Parathyroid adenoma (tissue), 2 donors: Measurements from ENCODE around the gene FAM227B.

Source experiments
- H2AFZ ChIP-seq: fragments of 300-600 bp; sonication (generic); one replicate; pipeline ENCODE4 v1.7.0; 2017; ENCODE audit warnings: antibody characterized with exemption, mild to moderate bottlenecking
- H3K27ac ChIP-seq: fragments of 300-600 bp; sonication (generic); one replicate; pipeline ENCODE4 v1.7.0; 2017
- H3K27me3 ChIP-seq: fragments of 300-600 bp; sonication (generic); one replicate; pipeline ENCODE4 v1.7.0; 2017; ENCODE audit warnings: low read length; ENCODE audit not compliant: control insufficient read depth, insufficient read depth
- H3K36me3 ChIP-seq: fragments of 300-600 bp; sonication (generic); one replicate; pipeline ENCODE4 v1.7.0; 2017; ENCODE audit warnings: low read length; ENCODE audit not compliant: control insufficient read depth, insufficient read depth
- H3K4me1 ChIP-seq: fragments of 300-600 bp; sonication (generic); one replicate; pipeline ENCODE4 v1.7.0; 2017; ENCODE audit warnings: control low read depth
- H3K4me2 ChIP-seq: fragments of 300-600 bp; sonication (generic); one replicate; pipeline ENCODE4 v1.7.0; 2017; ENCODE audit warnings: low read length
- H3K4me3 ChIP-seq: fragments of 300-600 bp; sonication (generic); one replicate; pipeline ENCODE4 v1.7.0; 2017; ENCODE audit warnings: low read depth, low read length
- H3K79me2 ChIP-seq: fragments of 300-600 bp; sonication (generic); one replicate; pipeline ENCODE4 v1.7.0; 2017; ENCODE audit warnings: control low read depth
- H3K9ac ChIP-seq: fragments of 300-600 bp; sonication (generic); one replicate; pipeline ENCODE4 v1.7.0; 2017; ENCODE audit warnings: mild to moderate bottlenecking
- H3K9me3 ChIP-seq: fragments of 300-600 bp; sonication (generic); one replicate; pipeline ENCODE4 v1.7.0; 2017; ENCODE audit warnings: low read length; ENCODE audit not compliant: control insufficient read depth
- TF ChIP-seq, protein P1 (sequence below): fragments of 300-600 bp; sonication (generic); IDR thresholded peaks from one replicate; pipeline ENCODE4 v1.7.0; 2017; ENCODE audit warnings: antibody characterized with exemption, mild to moderate bottlenecking
- donor health status: primary hyperparathyroidism.

The FAM227B gene

DNA sequence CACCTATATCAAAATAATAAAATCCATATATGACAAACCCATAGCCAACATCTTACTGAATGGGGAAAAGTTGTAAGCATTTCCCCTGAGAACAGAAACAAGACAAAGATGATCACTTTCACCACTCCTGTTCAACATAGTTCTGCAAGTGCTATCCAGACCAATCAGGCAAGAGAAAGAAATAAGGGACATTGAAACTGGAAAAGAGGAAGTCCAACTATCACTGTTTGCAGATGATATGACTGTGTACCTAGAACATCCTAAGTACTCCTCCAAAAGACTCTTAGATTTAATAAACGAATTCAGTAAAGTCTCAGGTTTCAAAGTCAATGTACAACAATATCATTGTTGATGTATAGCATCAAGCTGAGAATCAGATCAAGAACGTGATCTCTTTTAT, 233.1 kb downstream of the FAM227B start:
- H3K27me3 ChIP-seq: no peaks in the 10 kb centered on the region
- H3K4me2 ChIP-seq: no peak overlapping the region
- H3K36me3 ChIP-seq: no peaks in the 10 kb centered on the region
- H2AFZ ChIP-seq: no peak overlapping the region
- H3K27ac ChIP-seq: no peak overlapping the region
- no peak overlapping the region for H3K9ac ChIP-seq
- no peak overlapping the region for H3K4me3 ChIP-seq
- no peaks in the 10 kb centered on the region for H3K4me1 ChIP-seq
- H3K9me3 ChIP-seq: no peaks in the 10 kb centered on the region
- TF ChIP-seq, protein P1, sequence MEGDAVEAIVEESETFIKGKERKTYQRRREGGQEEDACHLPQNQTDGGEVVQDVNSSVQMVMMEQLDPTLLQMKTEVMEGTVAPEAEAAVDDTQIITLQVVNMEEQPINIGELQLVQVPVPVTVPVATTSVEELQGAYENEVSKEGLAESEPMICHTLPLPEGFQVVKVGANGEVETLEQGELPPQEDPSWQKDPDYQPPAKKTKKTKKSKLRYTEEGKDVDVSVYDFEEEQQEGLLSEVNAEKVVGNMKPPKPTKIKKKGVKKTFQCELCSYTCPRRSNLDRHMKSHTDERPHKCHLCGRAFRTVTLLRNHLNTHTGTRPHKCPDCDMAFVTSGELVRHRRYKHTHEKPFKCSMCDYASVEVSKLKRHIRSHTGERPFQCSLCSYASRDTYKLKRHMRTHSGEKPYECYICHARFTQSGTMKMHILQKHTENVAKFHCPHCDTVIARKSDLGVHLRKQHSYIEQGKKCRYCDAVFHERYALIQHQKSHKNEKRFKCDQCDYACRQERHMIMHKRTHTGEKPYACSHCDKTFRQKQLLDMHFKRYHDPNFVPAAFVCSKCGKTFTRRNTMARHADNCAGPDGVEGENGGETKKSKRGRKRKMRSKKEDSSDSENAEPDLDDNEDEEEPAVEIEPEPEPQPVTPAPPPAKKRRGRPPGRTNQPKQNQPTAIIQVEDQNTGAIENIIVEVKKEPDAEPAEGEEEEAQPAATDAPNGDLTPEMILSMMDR: no peak
- no peaks in the 10 kb centered on the region for H3K79me2 ChIP-seq

DNA sequence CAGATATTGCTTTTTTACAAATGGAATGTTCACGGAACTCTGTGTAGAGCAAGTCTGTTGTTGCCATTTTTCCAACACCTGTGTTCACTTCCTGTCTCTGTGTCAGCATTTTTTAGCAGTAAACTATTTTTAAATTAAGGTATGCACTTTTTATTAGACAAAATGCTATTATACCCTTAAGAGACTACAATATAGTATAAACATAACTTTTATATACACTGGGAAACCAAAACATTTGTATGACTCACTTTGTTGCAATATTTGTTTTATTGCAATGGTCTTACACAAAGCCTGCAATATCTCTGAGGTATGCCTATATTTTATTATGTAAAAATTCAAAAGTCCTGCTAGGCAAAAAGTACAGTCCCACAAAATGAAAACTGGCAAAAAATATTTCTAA, 237.4 kb downstream of the FAM227B start:
- Histone ChIP-seq H2AFZ (no peak overlapping the region), H3K4me3 (no peak overlapping the region), H3K9ac (no peak overlapping the region), H3K36me3 (no peaks in the 10 kb centered on the region), H3K79me2 (no peaks in the 10 kb centered on the region), H3K27me3 (no peaks in the 10 kb centered on the region), H3K4me2 (no peak overlapping the region), H3K4me1 (no peaks in the 10 kb centered on the region), H3K27ac (no peak overlapping the region), H3K9me3 (no peaks in the 10 kb centered on the region)
- TF ChIP-seq, protein P1: no peak

DNA sequence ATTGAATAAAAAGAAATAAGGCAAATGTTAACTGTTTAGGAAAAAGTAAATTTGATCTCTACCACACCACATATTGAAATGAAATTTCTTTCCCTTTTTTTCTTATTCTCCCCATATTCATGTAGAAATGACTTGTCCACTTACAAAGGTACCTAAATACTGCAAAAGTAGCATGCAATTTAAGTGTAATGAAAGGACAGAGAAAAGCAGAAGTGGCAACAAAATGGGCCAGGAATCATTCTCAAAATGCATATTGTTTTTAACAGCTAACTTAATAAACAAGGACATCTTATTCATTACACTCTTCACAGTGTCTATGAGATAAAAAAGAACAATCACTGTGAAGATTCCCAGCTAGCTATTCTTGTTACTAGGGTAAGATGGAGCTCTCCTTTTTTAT, 238.2 kb downstream of the FAM227B start:
- H3K4me2 ChIP-seq: no peak overlapping the region
- H3K27ac ChIP-seq: no peak overlapping the region
- H3K4me3 ChIP-seq: no peak overlapping the region
- no peak overlapping the region for H3K9ac ChIP-seq
- TF ChIP-seq, protein P1: no peak
- no peaks in the 10 kb centered on the region for H3K9me3 ChIP-seq
- no peaks in the 10 kb centered on the region for H3K36me3 ChIP-seq
- no peaks in the 10 kb centered on the region for H3K79me2 ChIP-seq
- no peaks in the 10 kb centered on the region for H3K27me3 ChIP-seq
- H2AFZ ChIP-seq: no peak overlapping the region
- no peaks in the 10 kb centered on the region for H3K4me1 ChIP-seq

DNA sequence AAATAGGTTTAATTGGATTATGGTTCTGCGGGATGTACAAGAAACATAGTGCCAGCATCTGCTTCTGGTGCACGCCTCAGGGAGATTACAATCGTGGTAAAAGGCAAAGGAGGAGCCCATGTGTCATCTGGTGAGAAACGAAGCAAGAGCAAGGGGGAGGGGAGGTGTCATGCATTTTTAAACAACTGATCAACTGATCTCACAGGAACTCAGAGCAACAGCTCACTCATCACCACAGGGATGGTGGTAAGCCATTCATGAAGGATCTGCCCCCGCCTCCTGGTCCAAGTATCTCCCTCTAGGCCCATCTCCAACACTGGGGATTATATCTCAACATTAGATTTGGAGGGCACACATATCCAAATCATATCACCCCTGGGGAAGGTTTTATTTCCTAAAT, 239.7 kb downstream of the FAM227B start:
- Histone ChIP-seq H2AFZ (no peak overlapping the region), H3K4me1 (no peaks in the 10 kb centered on the region), H3K27me3 (no peaks in the 10 kb centered on the region), H3K79me2 (no peaks in the 10 kb centered on the region), H3K36me3 (no peaks in the 10 kb centered on the region), H3K27ac (no peak overlapping the region), H3K9ac (no peak overlapping the region), H3K4me2 (no peak overlapping the region), H3K9me3 (no peaks in the 10 kb centered on the region), H3K4me3 (no peak overlapping the region)
- TF ChIP-seq, protein P1: no peak

DNA sequence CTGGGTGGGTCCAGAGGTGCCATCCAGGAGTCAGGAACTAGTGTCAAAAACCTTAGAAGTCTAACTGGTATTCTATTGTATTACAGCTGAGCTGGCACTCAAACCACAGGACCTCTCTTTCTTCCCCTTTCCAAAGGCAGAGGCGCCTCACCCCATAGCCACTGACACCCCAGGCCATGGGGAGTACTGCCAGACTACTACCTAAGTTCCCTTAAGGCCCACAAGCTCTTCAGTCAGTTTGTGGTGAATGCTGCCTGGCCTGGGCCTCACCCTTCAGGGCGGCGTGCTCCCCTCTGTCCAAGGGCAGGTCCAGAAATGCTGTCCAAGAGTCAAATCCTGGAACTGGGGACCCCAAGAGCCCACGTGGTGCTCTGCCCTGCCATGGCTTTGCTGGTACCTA, 240.6 kb downstream of the FAM227B start:
- no peak overlapping the region for H2AFZ ChIP-seq
- H3K27me3 ChIP-seq: no peaks in the 10 kb centered on the region
- TF ChIP-seq, protein P1: no peak
- H3K9me3 ChIP-seq: no peaks in the 10 kb centered on the region
- no peak overlapping the region for H3K9ac ChIP-seq
- no peaks in the 10 kb centered on the region for H3K4me1 ChIP-seq
- H3K79me2 ChIP-seq: no peaks in the 10 kb centered on the region
- H3K4me3 ChIP-seq: no peak overlapping the region
- H3K36me3 ChIP-seq: no peaks in the 10 kb centered on the region
- H3K27ac ChIP-seq: no peak overlapping the region
- no peak overlapping the region for H3K4me2 ChIP-seq
